Measurements from ENCODE around the gene TMEM232. TPM values are rescaled to one million over a fixed set of nuclear protein-coding genes. Genes with fewer than 3 reads are reported as not detected.

The TMEM232 gene
- total RNA-seq: 1 to 10 TPM; 2.2 to 4.4 (median 3.4) TPM
- polyA plus RNA-seq: under 1 TPM; 0.26 to 0.88 TPM
- long read RNA-seq, donor 1: 0 reads
- long read RNA-seq, donor 2: 0 reads
- long read RNA-seq, donor 3, partial matches to known transcripts: 0 of 2 reads
- long read RNA-seq, donor 3, other reads (novel, unspliced or antisense): 2 of 2 reads

DNA sequence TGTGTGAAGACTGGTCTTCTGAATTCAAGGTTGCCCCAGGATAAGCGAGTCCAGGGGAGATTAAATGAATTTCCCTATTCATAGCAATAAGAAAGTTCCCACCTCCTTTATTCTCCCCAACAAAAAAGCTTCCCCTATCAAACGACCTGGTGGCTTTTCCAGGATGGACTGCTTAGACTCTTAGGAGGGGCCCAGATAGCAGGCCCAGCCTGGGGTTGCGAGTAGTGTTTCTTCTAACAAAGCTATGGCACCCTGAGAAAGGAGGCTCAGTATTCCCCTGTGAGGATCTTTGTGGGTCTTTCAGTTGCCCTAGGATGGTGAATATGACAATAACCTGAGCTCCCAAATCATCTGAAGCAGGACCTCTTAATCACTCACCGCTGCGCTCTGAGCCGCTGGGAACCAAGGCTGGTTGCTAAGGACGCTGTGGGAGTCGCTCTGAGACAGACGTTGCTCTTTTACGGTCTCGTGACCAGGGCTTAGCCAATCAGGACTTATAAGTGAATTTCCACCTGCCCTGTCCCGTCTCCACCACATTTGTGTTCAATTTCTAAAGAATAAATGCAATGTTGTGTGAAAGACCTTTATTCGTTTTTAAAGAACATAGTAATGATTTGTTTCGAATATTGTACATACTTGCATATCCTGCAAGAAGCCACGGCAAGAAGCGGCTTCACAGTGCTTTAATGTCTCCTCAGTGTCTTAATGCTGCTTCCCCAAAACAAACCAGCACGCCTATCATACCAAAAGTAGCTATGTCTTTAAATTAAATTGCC lies at the start of gene TMEM232:
TSS of gene TMEM232 (minus strand) at position 423 of the 776 bp plus-strand sequence. CDS start 59,319 bp downstream, outside the sequence.
- H3K4me1 ChIP-seq: no peaks in the 10 kb centered on the region
- 28 to 29% methylated on average over 17 of the region's 17 CpGs for WGBS, 2 donors
- H3K9me3 ChIP-seq: no peaks in the 10 kb centered on the region

DNA sequence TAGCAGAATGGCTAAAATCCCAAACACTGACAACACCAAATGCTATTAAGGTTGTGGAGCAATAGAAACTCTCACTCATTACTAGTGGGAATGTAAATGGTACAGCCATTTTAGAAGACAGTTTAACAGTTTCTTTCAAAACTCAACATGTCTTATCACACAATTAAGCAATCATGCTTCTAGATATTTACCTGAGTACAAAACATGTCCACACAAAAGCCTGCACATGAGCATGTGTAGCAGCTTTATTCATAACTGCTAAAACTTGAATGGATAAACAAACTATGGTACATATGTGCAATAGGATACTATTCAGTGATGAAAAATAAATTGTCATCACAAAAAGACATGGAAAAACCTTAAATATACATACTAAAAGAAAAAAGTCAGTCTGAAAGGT lies 43.8 kb upstream of the TMEM232 start:
- ATAC-seq: no peak
- intact Hi-C loops (cut with DNase I): no loop called here
- H3K27ac ChIP-seq: no peak overlapping the region
- peaks cover 0 to 4% (median 0%) of the 10 kb centered on the region in 9 donors for H3K4me1 ChIP-seq
- H3K4me3 ChIP-seq: no peak overlapping the region
- DNase-seq: no peak
- peaks cover 0 to 5% (median 0%) of the 10 kb centered on the region in 7 donors for H3K27me3 ChIP-seq
- no peaks in the 10 kb centered on the region for H3K36me3 ChIP-seq
- H3K9me3 ChIP-seq: no peaks in the 10 kb centered on the region
- TF ChIP-seq, protein P1, sequence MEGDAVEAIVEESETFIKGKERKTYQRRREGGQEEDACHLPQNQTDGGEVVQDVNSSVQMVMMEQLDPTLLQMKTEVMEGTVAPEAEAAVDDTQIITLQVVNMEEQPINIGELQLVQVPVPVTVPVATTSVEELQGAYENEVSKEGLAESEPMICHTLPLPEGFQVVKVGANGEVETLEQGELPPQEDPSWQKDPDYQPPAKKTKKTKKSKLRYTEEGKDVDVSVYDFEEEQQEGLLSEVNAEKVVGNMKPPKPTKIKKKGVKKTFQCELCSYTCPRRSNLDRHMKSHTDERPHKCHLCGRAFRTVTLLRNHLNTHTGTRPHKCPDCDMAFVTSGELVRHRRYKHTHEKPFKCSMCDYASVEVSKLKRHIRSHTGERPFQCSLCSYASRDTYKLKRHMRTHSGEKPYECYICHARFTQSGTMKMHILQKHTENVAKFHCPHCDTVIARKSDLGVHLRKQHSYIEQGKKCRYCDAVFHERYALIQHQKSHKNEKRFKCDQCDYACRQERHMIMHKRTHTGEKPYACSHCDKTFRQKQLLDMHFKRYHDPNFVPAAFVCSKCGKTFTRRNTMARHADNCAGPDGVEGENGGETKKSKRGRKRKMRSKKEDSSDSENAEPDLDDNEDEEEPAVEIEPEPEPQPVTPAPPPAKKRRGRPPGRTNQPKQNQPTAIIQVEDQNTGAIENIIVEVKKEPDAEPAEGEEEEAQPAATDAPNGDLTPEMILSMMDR (IDR thresholded peaks at IDR 0.05): no peak

More for the DNA sequence above, at the start of gene TMEM232:
- intact Hi-C loops (cut with DNase I): no loop called here
- Histone ChIP-seq H3K36me3 (no peaks in the 10 kb centered on the region), H3K4me3 (peak within 1 kb of the TSS in 9 of 10 donors; percentile 23 to 57 (median 45)), H3K27me3 (no peaks in the 10 kb centered on the region), H3K27ac (peak within 1 kb of the TSS in 1 of 10 donors; percentile 25)
- TF ChIP-seq, protein P1 (IDR thresholded peaks at IDR 0.05): no peak
- ATAC-seq: peak; percentile 92 to 100 (median 98)
- DNase-seq: peak; percentile 49 to 68

DNA sequence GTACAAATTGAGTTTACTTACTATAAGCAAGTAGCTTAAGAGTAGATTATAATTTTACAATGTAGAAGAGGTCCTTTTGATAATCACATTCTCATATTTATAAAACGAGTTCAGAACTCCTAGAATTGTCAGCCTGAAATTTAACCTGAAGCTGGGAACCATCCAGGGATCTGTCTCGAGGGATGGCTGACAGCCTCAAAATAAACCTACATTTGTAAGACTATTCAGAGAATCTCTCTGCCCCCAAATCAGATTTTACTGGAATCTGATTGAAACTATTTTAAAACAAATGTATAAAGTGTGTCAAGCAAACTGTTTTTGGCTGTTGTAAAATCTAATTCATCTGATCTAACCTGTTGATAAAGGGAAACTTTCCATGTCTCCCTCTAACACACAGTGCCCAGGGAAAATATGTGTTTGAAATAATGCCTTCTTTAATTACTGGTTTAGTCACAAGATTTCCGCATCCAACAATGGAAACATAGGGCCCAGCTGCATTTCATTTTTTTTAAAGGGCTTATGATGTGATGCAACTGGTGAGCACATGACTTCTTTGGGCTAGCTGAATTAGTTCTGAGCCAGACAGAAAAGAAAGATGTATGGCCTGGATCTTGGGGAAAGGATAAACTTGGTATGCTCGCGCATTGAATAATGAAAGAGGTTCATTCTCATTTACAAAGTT lies 42.7 kb upstream of the TMEM232 start:
- Histone ChIP-seq H3K4me3 (no peak overlapping the region), H3K36me3 (peaks cover 0 to 6% (median 0%) of the 10 kb centered on the region in 9 donors), H3K27me3 (peaks cover 0 to 2% (median 0%) of the 10 kb centered on the region in 7 donors), H3K9me3 (no peaks in the 10 kb centered on the region), H3K27ac (no peak overlapping the region), H3K4me1 (peaks cover 0 to 4% (median 0%) of the 10 kb centered on the region in 9 donors)
- intact Hi-C loops (cut with DNase I): loop anchor here in 1 of 10 donors (10.0 kb wide), 1 partner anchor 296 kb away; no protein-coding TSS in a partner anchor
- DNase-seq (no peak), ATAC-seq (no peak)
- WGBS, 2 donors: 41 to 63% methylated on average over 5 of the region's 5 CpGs
- TF ChIP-seq, protein P1 (IDR thresholded peaks at IDR 0.05): no peak

DNA sequence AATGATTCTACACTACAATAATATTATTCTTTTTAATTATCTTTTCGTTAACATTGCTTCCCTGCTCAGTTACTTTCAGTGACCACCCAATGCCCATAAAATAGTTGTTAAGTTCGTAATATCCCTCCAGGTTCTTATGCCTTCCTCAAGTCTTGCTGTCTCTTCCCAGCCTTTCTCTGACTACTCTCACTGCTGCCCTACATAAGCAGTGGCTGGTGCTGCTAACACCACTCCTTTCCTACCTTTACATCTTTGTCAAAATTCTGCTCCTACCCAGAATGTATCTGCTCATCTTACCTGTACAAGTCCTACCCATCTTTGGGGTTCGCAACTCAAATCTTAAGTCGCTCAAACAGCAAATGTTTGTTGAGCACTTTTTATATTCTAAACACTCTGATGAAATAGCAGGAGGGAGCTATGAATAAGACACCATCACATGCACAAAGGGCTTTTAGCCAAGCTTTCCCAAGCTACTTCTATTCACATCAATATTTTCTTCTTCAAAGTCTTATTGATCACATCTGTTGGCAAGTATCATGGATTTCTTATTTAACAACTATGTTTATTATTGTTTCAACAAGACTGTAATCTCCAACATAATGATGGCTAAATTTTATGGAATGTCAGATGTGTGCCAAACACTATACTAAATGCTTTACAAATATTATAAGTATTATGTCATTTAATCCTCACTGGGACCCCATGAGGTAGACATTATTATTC lies 41.8 kb upstream of the TMEM232 start:
- H3K27ac ChIP-seq: no peak overlapping the region
- TF ChIP-seq, protein P1 (IDR thresholded peaks at IDR 0.05): no peak
- intact Hi-C loops (cut with DNase I): loop anchor here in 1 of 10 donors (10.0 kb wide), 1 partner anchor 297 kb away; no protein-coding TSS in a partner anchor
- H3K4me1 ChIP-seq: peaks cover 0 to 4% (median 0%) of the 10 kb centered on the region in 9 donors
- peaks cover 0 to 15% (median 0%) of the 10 kb centered on the region in 9 donors for H3K36me3 ChIP-seq
- no peak overlapping the region for H3K4me3 ChIP-seq
- H3K27me3 ChIP-seq: no peaks in the 10 kb centered on the region
- no peak for ATAC-seq
- DNase-seq: no peak
- no peaks in the 10 kb centered on the region for H3K9me3 ChIP-seq
- WGBS, 2 donors: 74 to 78% methylated on average over 4 of the region's 4 CpGs
